Hepatocyte (in vitro differentiated cells): ENCODE measurements around the gene LRRK1. TPM values are rescaled to one million over a fixed set of nuclear protein-coding genes. Genes with fewer than 3 reads are reported as not detected.

ENCODE experiments used
- DNase-seq: peaks from one replicate; pipeline ENCODE4 v3.0.0-alpha.2; 2016; ENCODE audit warnings: low spot score
- H2AFZ ChIP-seq: fragments of 200-600 bp; sonication (generic); 2 replicates; pipeline ENCODE4 v1.6.0; 2016; ENCODE audit warnings: antibody characterized with exemption, mild to moderate bottlenecking
- H3K27ac ChIP-seq: fragments of 200-600 bp; sonication (generic); 2 replicates; pipeline ENCODE4 v1.5.1; 2016; ENCODE audit warnings: mild to moderate bottlenecking
- H3K27me3 ChIP-seq: fragments of 200-600 bp; sonication (generic); 2 replicates; pipeline ENCODE4 v1.6.1; 2016
- H3K36me3 ChIP-seq: fragments of 200-600 bp; sonication (generic); replicated peaks from 2 replicates; pipeline ENCODE4 v1.5.1; 2016; ENCODE audit warnings: low read depth; ENCODE audit not compliant: insufficient read depth
- H3K4me1 ChIP-seq: fragments of 200-600 bp; sonication (generic); 2 replicates; pipeline ENCODE4 v1.5.1; 2016; ENCODE audit warnings: mild to moderate bottlenecking, moderate library complexity; ENCODE audit not compliant: insufficient read depth
- H3K4me2 ChIP-seq: fragments of 200-600 bp; sonication (generic); 2 replicates; pipeline ENCODE4 v1.6.0; 2016
- H3K4me3 ChIP-seq: fragments of 200-600 bp; sonication (generic); 2 replicates; pipeline ENCODE4 v1.5.1; 2016; ENCODE audit warnings: mild to moderate bottlenecking
- H3K79me2 ChIP-seq: fragments of 200-600 bp; sonication (generic); 2 replicates; pipeline ENCODE4 v1.6.0; 2017; ENCODE audit warnings: mild to moderate bottlenecking
- H3K9me2 ChIP-seq: fragments of 200-600 bp; sonication (generic); replicated peaks from 2 replicates; pipeline ENCODE4 v1.6.0; 2017; ENCODE audit warnings: mild to moderate bottlenecking; ENCODE audit not compliant: insufficient read depth
- H3K9me3 ChIP-seq: fragments of 200-600 bp; sonication (generic); 2 replicates; pipeline ENCODE4 v1.5.1; 2016; ENCODE audit warnings: low read depth, mild to moderate bottlenecking
- H4K20me1 ChIP-seq: fragments of 200-600 bp; sonication (generic); 2 replicates; pipeline ENCODE4 v1.6.0; 2016; ENCODE audit warnings: mild to moderate bottlenecking; ENCODE audit not compliant: insufficient read depth, poor library complexity, severe bottlenecking
- CTCF ChIP-seq: fragments of 200-600 bp; sonication (generic); IDR thresholded peaks from 2 replicates; pipeline ENCODE4 v1.5.1; 2016; ENCODE audit warnings: antibody characterized with exemption, mild to moderate bottlenecking; ENCODE audit not compliant: poor library complexity
- EZH2 ChIP-seq: fragments of 200-600 bp; sonication (generic); IDR thresholded peaks from 2 replicates; pipeline ENCODE4 v1.6.1; 2016; ENCODE audit warnings: antibody characterized with exemption, mild to moderate bottlenecking, borderline replicate concordance
- EZH2phosphoT487 ChIP-seq: fragments of 200-600 bp; sonication (generic); IDR thresholded peaks from one replicate; pipeline ENCODE4 v1.6.1; 2018; ENCODE audit warnings: antibody characterized with exemption, mild to moderate bottlenecking, low read depth, moderate library complexity; ENCODE audit not compliant: unreplicated experiment, severe bottlenecking
- WGBS: methylation state at CpG from one replicate; pipeline ENCODE4 v1.1.6; 2016; ENCODE audit warnings: low lambda C conversion rate; ENCODE audit errors: missing lambda C conversion rate; 5-methylcytosine and 5-hydroxymethylcytosine counted together
- polyA plus RNA-seq: library from polyadenylated mRNA; unstranded; fragments of >200 nt; fragmentation: Nextera tagmentation; extraction: Ambion mirVana; gene quantifications from 2 replicates; pipeline ENCODE4 v1.2.1, GENCODE V29; 2016
- total RNA-seq: library from RNA; depleted of rRNA; stranded (reverse); fragments of >200 nt; gene quantifications from 2 replicates; pipeline ENCODE4 v1.2.3, GENCODE V29; 2014

LRRK1 gene
- total and polyA plus RNA-seq, 2 experiments from 2014 or later, result 2.1 TPM

- H2AFZ ChIP-seq, result no peak overlapping the region
- H3K4me3 ChIP-seq, result no peak overlapping the region
- DNase-seq, result no peak
- no peaks in the 10 kb centered on the region for H3K9me3 ChIP-seq
- peaks cover 18% of the 10 kb centered on the region for H3K4me1 ChIP-seq
- TF ChIP-seq EZH2phosphoT487, result no peak
- TF ChIP-seq CTCF, result no peak
- TF ChIP-seq EZH2, result no peak
- no peaks in the 10 kb centered on the region for H4K20me1 ChIP-seq
- no peak overlapping the region for H3K27ac ChIP-seq
- no peaks in the 10 kb centered on the region for H3K27me3 ChIP-seq
- H3K9me2 ChIP-seq, result no peaks in the 10 kb centered on the region
- no peaks in the 10 kb centered on the region for H3K36me3 ChIP-seq
- no peaks in the 10 kb centered on the region for H3K79me2 ChIP-seq
- H3K4me2 ChIP-seq, result no peak overlapping the region
- WGBS, result 98% methylated on average over 3 of the region's 3 CpGs
Measured at GRCh38 chr15:100988857-100989256, 69.7 kb downstream of the LRRK1 start.

- Histone ChIP-seq H3K79me2 (no peaks in the 10 kb centered on the region), H3K36me3 (no peaks in the 10 kb centered on the region), H3K4me2 (no peak overlapping the region), H2AFZ (no peak overlapping the region), H3K27ac (no peak overlapping the region), H3K4me3 (no peak overlapping the region), H4K20me1 (no peaks in the 10 kb centered on the region), H3K9me3 (no peaks in the 10 kb centered on the region), H3K9me2 (no peaks in the 10 kb centered on the region), H3K4me1 (peaks cover 5% of the 10 kb centered on the region), H3K27me3 (no peaks in the 10 kb centered on the region)
- 88% methylated on average over 17 of the region's 17 CpGs for WGBS
- DNase-seq, result no peak
- TF ChIP-seq EZH2 (no peak), CTCF (no peak), EZH2phosphoT487 (no peak)
Measured at GRCh38 chr15:100994597-100995446, 75.7 kb downstream of the LRRK1 start.

GRCh38 chr15:100995471-100996430, 76.6 kb downstream of the LRRK1 start:
- H3K27me3 ChIP-seq, result no peaks in the 10 kb centered on the region
- no peaks in the 10 kb centered on the region for H3K36me3 ChIP-seq
- no peak overlapping the region for H3K4me3 ChIP-seq
- no peak for TF ChIP-seq EZH2
- no peak for TF ChIP-seq CTCF
- TF ChIP-seq EZH2phosphoT487, result no peak
- no peak for DNase-seq
- H3K27ac ChIP-seq, result no peak overlapping the region
- WGBS, result 81% methylated on average over 20 of the region's 20 CpGs
- H2AFZ ChIP-seq, result no peak overlapping the region
- no peaks in the 10 kb centered on the region for H3K9me3 ChIP-seq
- H4K20me1 ChIP-seq, result no peaks in the 10 kb centered on the region
- peaks cover 10% of the 10 kb centered on the region for H3K4me1 ChIP-seq
- no peaks in the 10 kb centered on the region for H3K9me2 ChIP-seq
- no peak overlapping the region for H3K4me2 ChIP-seq
- no peaks in the 10 kb centered on the region for H3K79me2 ChIP-seq
